HG03045 (cell line): ENCODE measurements around the gene FOXD1.

ENCODE experiments used
- ATAC-seq: cut with Tn5 transposase; IDR thresholded peaks from one replicate; pipeline ENCODE4 v1.9.1; 2021; ENCODE audit warnings: mild to moderate bottlenecking, moderate library complexity; ENCODE audit not compliant: unreplicated experiment

FOXD1 gene

DNA sequence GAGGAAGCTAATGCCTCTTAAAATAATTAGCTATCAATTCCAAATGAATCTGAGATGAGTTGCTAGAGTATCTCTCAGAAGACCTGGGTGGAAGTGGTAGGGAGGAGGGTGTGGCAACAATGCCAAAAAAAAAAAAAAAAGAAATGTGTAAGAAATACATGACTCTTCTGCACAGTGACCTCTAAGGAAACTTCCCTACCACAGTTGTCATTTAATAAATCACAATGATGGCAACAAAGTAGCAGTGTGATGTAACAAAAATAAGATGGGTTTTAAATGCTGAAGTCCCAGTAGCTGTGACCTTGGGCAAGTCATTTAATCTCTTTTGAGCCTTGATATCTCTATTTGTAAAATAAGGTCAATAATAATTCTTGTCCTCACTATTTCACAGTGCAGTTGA lies 7.2 kb downstream of the FOXD1 start:
- no peak for ATAC-seq

- no peak for ATAC-seq
Measured at GRCh38 chr5:73440262-73440661, 8.3 kb downstream of the FOXD1 start.

- no peak for ATAC-seq
Measured at GRCh38 chr5:73438645-73439470, 9.7 kb downstream of the FOXD1 start.

DNA sequence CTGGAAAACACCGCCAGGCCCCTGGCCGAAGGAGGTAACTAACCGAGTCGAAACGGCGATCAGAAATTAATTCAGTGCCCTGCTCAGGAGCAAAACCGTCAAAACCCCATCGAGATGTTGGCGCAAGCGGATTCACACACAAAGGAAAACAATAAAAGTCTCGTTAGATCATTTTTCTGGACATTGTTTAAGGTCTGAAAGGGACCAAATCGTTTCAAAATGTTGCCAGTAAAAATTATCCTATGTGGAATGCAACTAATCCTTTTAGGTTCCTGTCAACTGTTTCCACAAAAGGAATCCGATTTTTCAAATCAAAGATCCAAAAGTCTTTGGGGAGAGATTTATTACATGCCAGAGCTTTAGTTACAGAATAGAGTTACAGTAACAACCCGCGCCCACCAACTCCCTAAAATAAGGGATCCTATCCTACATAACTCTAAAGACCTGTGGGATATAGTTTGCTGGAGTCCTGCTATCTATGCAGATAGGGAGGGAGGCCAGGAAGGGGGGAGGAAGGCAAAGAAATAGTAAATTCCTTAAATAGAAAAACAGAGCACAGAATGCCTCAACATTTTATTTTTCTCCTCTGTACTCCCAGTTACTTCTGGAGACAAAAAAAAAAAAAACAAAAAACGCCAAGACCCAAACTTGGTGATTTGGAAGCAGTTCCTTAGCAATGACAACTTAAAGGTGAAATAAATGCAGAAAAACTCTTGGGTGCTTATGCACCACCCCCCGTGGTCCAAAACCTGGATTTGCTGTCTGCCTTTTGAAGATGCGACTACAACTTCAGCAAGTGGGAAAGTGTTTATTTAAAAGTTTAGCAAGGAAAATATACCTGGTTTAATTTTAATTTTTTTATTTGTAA lies 10.6 kb downstream of the FOXD1 start:
- ATAC-seq, result no peak

- no peak for ATAC-seq
Measured at GRCh38 chr5:73437101-73437776, 11.3 kb downstream of the FOXD1 start.

GRCh38 chr5:73436535-73437100 lies 12.0 kb downstream of the FOXD1 start:
- ATAC-seq, result no peak

DNA sequence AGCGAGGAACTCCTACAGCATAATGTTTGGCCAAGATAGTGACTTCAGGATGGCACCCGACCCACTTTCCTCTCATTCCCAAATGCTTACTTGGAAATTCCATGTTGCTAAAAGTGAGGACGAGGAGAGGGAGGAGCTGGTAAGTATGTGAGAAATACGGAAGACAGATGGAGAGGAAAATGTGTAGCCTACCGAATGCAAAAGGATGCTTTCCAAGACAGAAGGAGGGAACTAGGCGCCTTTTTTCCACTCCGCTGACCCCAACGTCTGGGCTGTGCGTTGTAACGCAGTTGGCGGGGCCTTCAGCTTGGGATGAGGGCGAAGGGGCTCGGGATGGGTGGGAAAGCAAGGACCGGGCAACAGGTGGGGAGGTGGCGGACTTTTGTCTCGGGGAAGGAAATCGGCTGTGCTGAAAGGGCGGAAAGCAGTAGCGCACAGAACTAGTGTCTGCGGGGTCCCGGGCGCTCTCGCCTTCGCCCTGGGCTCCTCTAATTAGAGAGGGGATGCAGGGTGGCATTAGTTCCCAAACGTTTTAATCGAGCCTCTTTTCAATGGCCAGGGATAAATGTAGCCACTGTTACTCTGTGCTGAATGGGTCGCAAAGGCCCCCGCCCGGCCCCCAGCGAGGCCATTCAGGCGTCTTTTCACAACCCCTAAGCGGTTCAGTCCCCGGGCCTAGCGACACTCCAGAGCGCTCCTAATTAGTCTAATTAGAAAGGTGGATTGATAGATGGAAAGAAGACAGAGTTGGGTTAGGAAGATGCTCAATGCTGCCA lies 12.6 kb downstream of the FOXD1 start:
- ATAC-seq, result no peak

- no peak for ATAC-seq
Measured at GRCh38 chr5:73434907-73435306, 13.7 kb downstream of the FOXD1 start.

- ATAC-seq, result no peak
Measured at GRCh38 chr5:73434461-73434860, 14.1 kb downstream of the FOXD1 start.

- no peak for ATAC-seq
Measured at GRCh38 chr5:73433982-73434342, 14.6 kb downstream of the FOXD1 start.

GRCh38 chr5:73433272-73433981 lies 15.2 kb downstream of the FOXD1 start:
- no peak for ATAC-seq

GRCh38 chr5:73431204-73431851 lies 17.2 kb downstream of the FOXD1 start:
- ATAC-seq, result no peak

GRCh38 chr5:73426034-73426433 lies 22.5 kb downstream of the FOXD1 start:
- ATAC-seq, result no peak

- ATAC-seq, result no peak
Measured at GRCh38 chr5:73424556-73424977, 24.0 kb downstream of the FOXD1 start.

DNA sequence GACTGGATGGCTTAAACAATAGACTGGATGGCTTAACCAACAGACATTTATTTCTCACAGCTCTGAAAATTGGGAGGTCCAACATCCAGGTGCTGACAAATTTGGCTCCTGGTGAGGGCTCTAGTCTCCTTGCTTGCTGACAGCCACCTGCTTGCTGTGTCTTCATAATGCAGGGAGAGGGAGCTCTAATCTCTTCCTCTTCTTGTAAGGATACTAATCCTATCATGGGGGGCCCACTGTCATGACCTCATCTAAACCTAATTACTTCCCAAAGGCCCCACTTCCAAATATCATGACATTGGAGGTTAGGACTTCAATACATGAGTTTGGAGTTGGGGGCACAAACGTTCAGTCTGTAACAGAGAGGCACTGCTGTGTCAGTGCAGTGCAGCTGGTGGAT lies 26.4 kb downstream of the FOXD1 start:
- no peak for ATAC-seq

DNA sequence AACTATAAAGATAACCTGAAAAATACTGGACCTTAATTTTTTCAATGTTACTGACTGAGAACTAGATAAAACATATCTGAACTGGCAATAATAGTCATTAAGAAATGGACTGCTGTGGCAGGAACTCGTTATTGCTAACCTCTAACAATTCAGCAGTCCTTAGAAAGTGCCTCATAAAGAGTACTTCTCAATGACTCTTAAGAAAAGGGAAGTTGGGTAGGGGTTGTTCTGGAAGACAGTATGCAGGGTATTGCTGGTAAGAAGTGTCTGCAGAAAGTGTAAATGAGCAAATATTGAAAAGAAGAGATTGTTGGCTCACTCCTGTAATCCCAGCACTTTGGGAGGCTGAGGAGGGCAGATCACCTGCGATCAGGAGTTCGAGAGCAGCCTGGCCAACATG lies 27.9 kb downstream of the FOXD1 start:
- no peak for ATAC-seq

DNA sequence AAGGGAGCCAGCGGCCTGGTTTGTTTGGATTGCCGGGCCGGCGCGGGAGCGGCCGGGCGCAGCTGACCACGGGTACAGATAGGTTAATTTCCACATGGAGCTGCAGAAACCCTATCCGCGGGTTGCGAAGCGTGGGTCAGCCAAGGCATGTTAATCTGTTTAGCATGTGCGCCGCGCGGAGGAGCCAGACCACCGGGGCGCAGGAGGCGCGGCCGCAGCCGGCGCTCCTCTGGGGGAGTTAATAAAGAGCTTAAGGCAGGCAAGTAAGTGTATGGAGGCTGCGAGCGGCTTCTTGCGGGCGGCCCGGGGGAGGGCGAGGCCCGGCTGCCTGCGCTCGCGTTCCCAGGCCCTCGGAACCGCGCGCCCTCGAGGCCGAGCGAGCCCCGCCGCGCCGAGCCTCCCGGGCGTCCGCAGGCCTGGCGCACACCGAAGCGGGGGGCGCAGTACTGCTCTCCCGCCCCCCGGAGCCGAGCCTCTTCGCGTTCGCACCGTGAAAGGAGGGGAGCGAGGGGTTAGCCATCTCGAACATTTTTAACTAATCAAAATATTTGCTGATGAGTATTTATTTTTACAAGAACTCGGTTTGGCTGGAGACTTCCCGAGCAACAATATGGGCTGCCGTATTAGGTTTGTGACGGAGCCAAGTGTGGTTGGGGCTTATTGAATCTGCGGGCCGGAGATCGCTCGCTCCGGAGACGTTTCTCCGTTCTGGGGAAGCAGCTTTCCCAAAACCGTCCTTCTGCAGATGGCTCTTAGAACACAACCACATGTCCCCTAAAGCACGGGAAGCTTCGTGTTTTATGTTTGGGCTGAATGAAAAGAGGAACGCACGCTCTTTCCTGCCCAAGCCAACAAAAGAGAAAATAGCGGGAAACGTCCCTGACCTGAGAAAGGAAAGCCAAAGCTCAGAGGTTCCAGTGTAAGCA lies 28.8 kb downstream of the FOXD1 start:
- no peak for ATAC-seq

- no peak for ATAC-seq
Measured at GRCh38 chr5:73419117-73419464, 29.5 kb downstream of the FOXD1 start.
